GM21381 (cell line): ENCODE data around the gene SYPL1.

Experiments
- ATAC-seq: cut with Tn5 transposase; IDR thresholded peaks from one replicate; pipeline ENCODE4 v1.9.1; 2021; ENCODE audit warnings: mild to moderate bottlenecking, moderate library complexity; ENCODE audit not compliant: unreplicated experiment

SYPL1 gene

GRCh38 chr7:106054156-106054910 lies 57.8 kb downstream of the SYPL1 start:
- no peak for ATAC-seq

- no peak for ATAC-seq
These were observed 59.0 kb downstream of the SYPL1 start for GRCh38 chr7:106053109-106053508.

DNA sequence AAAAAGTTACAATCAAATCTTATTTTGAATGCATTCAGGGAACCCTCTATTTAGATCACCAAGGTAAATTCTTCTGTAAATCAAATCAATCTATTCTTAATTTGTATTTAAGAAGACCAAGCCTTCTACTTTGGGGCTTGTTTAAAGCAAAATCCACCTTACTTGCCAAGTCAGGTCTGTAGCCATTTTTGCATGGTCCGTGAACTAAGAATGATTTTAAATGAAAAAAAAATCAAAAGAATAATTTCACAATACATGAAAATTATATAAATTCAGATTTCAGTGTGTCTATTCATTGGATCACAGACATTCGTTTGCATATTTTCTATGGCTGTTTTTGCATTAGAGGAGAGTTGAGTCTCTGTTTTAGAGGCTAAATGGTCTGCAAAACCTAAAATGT lies 59.4 kb downstream of the SYPL1 start:
- ATAC-seq, result no peak

DNA sequence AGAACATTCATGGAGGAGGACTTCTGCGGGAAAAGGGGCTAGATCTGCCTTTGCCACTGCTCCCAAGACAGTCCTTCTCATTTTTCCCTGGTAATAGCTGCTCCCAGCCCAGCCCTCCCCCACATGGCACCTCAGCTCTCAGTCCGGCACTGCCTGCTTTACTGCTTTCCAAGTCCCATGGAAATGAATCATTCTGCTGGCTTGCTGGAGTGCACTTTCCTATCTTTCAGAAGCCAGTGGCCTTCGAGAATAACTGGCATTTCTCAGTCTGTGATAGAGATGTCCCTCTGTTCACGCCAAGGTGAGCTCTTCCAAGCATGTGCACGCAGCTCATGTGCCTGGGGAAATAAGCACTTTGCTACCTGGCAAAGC lies 61.4 kb downstream of the SYPL1 start:
- no peak for ATAC-seq

- ATAC-seq, result no peak
These were observed 61.9 kb downstream of the SYPL1 start for GRCh38 chr7:106050002-106050745.

DNA sequence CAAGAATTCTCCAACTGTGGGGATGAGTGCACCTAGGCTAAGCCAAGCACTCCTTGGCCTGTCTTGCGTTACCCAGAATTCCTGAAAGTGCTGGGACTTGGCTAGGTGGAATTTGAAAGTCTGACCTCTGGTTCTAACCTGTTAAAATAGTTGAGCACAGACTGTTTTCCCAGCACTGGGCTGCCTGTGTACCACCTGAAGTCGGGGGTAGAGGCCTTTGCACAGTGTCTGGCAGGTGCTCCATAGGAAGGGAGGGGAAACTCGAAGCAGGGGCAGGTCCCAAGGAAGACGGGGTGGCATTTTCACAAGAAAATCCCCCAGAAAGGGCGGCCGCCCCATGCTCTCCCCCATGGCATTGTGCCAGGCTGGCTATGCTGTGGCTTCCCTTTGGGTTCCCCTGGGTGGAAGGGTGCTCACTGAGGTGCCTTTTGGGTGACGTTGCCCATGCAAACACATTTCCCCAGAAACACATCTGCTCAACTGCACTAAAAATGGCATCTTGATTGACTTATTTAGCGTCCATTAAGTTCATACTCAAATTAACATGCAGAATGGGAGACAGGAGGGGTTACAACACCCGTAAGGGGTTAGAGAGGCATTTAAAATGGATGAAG lies 62.9 kb downstream of the SYPL1 start:
- no peak for ATAC-seq

- no peak for ATAC-seq
These were observed 63.4 kb downstream of the SYPL1 start for GRCh38 chr7:106048706-106049020.

GRCh38 chr7:106047818-106048705 lies 64.0 kb downstream of the SYPL1 start:
- no peak for ATAC-seq

- no peak for ATAC-seq
These were observed 64.9 kb downstream of the SYPL1 start for GRCh38 chr7:106047184-106047583.

DNA sequence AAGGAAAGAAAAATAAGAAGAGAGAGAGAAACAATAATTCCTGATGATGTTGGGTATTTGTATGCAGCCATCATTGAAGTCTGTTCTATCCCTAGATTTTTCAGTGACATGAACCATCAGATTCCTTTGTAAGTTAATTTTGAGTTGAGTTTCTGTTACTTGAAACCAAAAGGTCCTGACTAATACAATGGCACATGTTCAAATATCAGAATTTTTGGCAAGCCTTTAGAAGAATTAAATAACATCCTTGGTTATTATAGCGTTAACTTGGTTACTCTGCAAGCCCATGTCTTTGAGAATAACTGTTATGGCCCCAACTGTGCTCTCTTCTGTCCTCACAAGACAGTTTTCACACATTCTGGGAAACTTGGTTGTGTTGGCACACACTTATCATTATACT lies 66.5 kb downstream of the SYPL1 start:
- ATAC-seq, result no peak

DNA sequence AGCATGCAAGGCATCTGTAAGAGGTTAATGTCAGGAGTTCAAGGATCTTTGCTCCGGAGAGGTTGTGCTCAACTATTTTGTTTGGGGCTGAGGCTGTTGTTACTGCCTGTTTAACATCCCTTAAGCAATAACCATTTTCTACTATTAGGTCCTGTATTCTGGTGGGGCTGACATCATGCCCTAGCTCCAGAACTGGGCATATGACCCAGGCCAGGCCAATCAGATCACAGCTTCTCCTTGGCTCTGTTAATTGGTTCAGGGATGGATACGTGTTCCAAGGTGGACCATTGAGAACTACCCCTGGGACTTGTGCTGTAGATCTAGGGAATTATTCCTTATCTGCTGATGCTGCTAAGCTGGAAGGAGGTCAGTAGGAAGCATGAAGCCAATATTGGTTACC lies 67.0 kb downstream of the SYPL1 start:
- ATAC-seq, result no peak

- ATAC-seq, result no peak
These were observed 69.9 kb downstream of the SYPL1 start for GRCh38 chr7:106042196-106042611.

GRCh38 chr7:106041140-106041717 lies 70.9 kb downstream of the SYPL1 start:
- no peak for ATAC-seq
